ENCODE data around the gene TSPAN9. TPM values are rescaled to one million over a fixed set of nuclear protein-coding genes. Genes with fewer than 3 reads are reported as not detected.

The TSPAN9 gene
- total RNA-seq, 1 donor from 2014 or later, result 17.7 TPM

- TF ChIP-seq, protein P1, sequence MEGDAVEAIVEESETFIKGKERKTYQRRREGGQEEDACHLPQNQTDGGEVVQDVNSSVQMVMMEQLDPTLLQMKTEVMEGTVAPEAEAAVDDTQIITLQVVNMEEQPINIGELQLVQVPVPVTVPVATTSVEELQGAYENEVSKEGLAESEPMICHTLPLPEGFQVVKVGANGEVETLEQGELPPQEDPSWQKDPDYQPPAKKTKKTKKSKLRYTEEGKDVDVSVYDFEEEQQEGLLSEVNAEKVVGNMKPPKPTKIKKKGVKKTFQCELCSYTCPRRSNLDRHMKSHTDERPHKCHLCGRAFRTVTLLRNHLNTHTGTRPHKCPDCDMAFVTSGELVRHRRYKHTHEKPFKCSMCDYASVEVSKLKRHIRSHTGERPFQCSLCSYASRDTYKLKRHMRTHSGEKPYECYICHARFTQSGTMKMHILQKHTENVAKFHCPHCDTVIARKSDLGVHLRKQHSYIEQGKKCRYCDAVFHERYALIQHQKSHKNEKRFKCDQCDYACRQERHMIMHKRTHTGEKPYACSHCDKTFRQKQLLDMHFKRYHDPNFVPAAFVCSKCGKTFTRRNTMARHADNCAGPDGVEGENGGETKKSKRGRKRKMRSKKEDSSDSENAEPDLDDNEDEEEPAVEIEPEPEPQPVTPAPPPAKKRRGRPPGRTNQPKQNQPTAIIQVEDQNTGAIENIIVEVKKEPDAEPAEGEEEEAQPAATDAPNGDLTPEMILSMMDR (IDR thresholded peaks at IDR 0.05; ENCODE audit: insufficient read depth, low read length, poor library complexity, severe bottlenecking), result no peak
These were observed 231.4 kb downstream of the TSPAN9 start for GRCh38 chr12:3308609-3309008.

GRCh38 chr12:3309805-3310204 is 232.6 kb downstream of the TSPAN9 start:
- H3K4me3 ChIP-seq (ENCODE audit: low read depth, low read length), result no peak overlapping the region
- H3K36me3 ChIP-seq (ENCODE audit: control insufficient read depth, insufficient read depth, low read length), result no peaks in the 10 kb centered on the region
- H3K27me3 ChIP-seq (ENCODE audit: control insufficient read depth, insufficient read depth, low read length), result no peaks in the 10 kb centered on the region
- DNase-seq (ENCODE audit: low read depth), result no peak
- TF ChIP-seq, protein P1 (IDR thresholded peaks at IDR 0.05; ENCODE audit: insufficient read depth, low read length, poor library complexity, severe bottlenecking), result no peak

More at GRCh38 chr12:3308609-3309008, 231.4 kb downstream of the TSPAN9 start:
- no peaks in the 10 kb centered on the region for H3K36me3 ChIP-seq (ENCODE audit: control insufficient read depth, insufficient read depth, low read length)
- no peak overlapping the region for H3K4me3 ChIP-seq (ENCODE audit: low read depth, low read length)
- DNase-seq (ENCODE audit: low read depth), result no peak
- no peaks in the 10 kb centered on the region for H3K27me3 ChIP-seq (ENCODE audit: control insufficient read depth, insufficient read depth, low read length)

DNA sequence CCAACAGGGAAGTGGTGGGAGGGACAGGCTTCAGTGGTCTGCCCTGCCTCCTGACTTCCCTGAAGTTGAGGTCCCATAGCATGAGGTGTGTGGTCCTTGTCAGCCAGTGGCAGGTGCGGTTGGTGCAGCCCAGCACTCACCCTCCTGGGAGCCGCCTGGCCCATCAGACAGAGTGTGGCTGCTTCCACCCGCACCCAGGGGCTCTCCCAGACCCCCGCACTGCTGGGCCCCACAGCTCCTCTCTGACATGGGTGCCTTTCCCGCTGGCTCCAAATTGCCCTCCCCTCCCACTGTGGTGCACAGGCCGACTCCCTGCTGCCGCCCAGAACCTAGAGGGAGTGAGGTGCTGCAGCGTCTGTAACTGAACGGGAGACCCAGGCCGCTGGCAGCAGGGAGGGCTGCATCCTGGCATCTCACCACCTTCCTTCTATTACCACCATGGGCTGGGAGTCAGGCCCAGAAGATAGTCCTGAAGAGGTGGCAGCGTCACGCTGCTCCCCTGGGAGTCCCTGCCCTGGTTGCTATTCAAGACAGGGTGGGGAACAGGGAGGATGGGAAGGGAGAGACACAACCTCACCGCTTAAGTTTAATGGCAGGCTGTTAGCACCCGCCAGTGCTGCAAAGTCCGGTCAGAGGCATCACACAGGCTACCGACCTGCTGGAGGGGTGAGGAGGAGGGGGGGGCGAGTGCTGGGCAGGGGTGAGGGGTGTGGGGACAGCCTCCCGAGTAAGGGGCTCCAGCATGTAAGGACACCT is 233.3 kb downstream of the TSPAN9 start:
- Histone ChIP-seq H3K27me3 (ENCODE audit: control insufficient read depth, insufficient read depth, low read length) (no peaks in the 10 kb centered on the region), H3K4me3 (ENCODE audit: low read depth, low read length) (no peak overlapping the region), H3K36me3 (ENCODE audit: control insufficient read depth, insufficient read depth, low read length) (no peaks in the 10 kb centered on the region)
- DNase-seq (ENCODE audit: low read depth), result no peak
- TF ChIP-seq, protein P1 (IDR thresholded peaks at IDR 0.05; ENCODE audit: insufficient read depth, low read length, poor library complexity, severe bottlenecking), result no peak

DNA sequence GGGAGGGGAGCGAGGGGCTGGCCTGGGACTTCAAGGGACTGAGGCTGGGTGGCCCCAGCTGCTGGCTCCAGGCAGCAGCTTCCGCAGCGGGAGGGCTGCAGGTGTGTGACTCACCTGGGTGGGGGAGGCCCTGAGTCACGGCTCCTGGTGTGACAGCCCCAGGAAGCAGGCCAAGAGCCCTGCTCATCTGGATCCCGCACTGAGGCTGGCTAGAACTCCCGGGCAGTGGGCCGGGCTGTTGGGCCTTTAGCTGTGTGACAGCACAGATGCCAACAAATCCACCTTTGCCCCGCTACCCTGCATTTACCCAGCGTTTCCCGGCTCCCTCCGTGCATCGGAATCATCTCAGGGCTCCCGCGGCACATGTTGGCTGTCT is 233.8 kb downstream of the TSPAN9 start:
- no peak for DNase-seq (ENCODE audit: low read depth)
- Histone ChIP-seq H3K36me3 (ENCODE audit: control insufficient read depth, insufficient read depth, low read length) (no peaks in the 10 kb centered on the region), H3K4me3 (ENCODE audit: low read depth, low read length) (no peak overlapping the region), H3K27me3 (ENCODE audit: control insufficient read depth, insufficient read depth, low read length) (no peaks in the 10 kb centered on the region)
- TF ChIP-seq, protein P1 (IDR thresholded peaks at IDR 0.05; ENCODE audit: insufficient read depth, low read length, poor library complexity, severe bottlenecking), result no peak

DNA sequence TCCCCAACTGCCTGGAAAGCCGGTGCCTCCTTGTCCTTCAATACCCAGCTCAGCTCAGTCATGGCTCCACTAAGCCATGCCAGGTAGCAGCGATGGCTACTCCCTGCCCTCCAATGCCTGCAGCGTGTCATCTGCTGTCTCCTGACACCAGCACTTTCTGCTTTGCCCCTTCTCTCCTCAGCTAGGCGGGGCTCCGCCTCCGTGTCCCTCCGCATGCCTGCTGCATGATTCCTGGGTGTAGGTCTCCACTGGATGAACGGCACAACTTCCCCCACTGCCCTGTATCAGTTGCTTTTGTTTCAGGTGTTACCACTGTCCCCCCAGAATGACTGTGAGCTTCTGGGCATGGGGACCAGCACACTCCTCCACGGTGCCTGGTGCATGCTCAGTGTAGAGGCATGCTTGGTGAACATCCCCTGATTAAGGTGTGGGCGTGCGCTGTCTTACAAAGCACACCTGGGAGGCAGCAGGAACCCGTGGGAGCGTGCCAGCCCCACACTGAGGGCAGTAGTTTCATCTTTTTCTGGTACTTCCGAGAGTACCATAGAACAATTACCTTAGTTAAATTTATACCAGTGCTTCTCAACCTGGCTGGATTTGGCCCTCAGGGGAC is 234.4 kb downstream of the TSPAN9 start:
- no peaks in the 10 kb centered on the region for H3K27me3 ChIP-seq (ENCODE audit: control insufficient read depth, insufficient read depth, low read length)
- TF ChIP-seq, protein P1 (IDR thresholded peaks at IDR 0.05; ENCODE audit: insufficient read depth, low read length, poor library complexity, severe bottlenecking), result no peak
- no peak overlapping the region for H3K4me3 ChIP-seq (ENCODE audit: low read depth, low read length)
- no peaks in the 10 kb centered on the region for H3K36me3 ChIP-seq (ENCODE audit: control insufficient read depth, insufficient read depth, low read length)
- no peak for DNase-seq (ENCODE audit: low read depth)

Data from kidney epithelial cell (primary cell).